NCI-H2171 treated with DMSO at 0.1 percent for 48 hours (cell line): ENCODE measurements around the gene PRKN.
"Not testable (repeated sequence)": the region's sequence is repeated elsewhere in the genome, so short reads cannot be mapped to it uniquely, and the experiment has no call there.

Experiments
- DNase-seq: peaks from one replicate; lab custom pipeline; 2025; lab: John Stamatoyannopoulos, UW

PRKN gene

DNA sequence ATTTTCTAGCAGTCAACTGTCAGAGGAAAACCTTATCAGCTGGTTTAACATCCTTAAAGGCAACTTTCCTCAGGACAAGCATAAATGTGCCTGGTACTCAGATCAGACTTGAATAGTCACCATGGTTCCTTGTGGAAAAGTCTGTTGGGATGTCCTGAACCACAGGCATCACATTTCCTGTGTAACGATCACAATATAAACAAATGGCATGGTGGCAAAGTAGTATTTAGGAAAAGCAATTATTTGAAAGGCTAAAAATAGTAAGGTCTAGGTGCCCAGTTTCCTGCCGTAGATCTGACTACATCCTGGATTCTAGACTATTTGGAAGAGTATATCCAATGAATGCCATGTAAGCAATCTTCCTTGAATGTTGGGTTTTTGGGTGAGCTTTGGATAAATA, 1181.8 kb downstream of the PRKN start:
- DNase-seq = no peak

DNA sequence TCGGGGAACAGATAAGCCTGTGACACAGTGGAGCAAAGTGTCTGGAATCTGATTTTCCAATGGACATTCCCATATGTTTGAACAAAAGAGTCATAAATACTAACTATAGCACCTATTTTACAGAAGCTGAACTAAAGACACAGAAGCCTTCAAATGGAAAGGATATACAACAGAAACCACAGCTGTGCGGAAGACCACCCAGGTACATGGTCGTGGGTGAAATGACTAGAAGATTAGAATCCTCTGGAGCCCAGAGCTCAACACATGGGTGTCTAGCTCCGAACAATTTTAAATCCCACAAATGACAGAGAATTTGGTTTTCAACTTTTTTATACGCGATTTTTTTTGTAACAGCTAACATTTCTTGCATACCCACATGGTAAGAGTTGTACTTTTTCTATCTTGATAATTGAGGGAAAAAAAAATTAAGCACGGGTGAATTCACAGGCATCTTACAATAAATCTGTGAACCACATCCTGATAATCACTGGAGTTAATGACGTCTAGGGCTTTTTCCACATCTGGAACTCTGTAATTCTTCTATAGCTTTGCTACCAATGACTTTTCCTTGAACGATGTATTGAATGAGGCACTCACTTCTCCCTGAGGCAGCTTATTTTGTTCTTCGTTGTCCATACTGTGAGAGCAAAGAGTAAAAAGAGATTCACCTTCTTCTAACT, 1182.6 kb downstream of the PRKN start:
- no peak for DNase-seq

DNA sequence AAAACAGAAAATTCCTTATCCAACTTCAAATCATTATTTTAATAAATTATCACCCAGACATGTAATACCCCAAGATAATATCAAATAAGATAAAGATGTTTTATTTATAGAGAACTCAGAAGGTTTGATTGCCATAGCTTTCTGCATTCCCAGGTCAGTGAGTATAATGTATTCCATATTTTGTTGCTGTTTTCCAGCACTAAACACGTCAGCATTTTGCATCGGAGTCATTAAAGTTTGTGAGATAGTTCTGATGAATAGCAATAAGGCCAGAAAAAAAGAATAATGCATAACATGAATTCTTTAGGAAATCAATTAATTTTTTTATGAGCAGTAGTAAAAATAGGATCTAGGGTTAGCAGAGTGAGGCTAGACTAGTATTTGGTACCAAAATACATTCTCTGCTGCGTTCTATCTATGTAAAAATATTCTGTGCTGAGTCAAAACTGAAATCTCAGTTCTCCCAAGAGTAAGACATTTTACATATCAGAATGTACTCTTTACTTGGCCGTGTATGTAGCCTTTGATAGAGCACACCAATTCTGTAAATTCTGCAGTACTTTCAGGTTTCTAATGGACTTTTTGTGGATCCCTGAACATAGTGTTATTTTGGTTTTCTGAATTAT, 1183.8 kb downstream of the PRKN start:
- no peak for DNase-seq

GRCh38 chr6:161542346-161542980, 1185.1 kb downstream of the PRKN start:
- DNase-seq = no peak

DNA sequence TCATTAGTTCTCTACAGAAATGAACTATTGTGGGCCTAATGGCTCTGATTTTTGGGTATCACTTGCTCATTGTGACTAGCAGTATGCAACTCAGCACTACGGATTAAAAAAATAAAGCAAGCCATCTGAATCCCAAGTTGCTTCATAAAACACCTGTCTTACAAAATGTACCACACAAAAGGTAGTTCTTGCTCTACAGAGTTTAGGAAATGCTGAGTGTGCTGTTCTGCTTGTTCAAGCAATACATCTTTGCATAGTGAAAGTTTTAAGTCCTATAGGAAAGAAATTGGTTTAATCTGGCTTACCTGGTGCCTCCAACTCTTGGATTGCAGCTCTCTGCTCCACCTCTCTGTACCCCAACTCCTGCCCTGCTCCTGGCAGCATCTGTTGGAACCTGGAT, 1187.0 kb downstream of the PRKN start:
- no peak for DNase-seq

- no peak for DNase-seq
Measured at GRCh38 chr6:161536224-161536630, 1191.3 kb downstream of the PRKN start.

GRCh38 chr6:161534264-161534873, 1193.2 kb downstream of the PRKN start:
- DNase-seq = no peak

DNA sequence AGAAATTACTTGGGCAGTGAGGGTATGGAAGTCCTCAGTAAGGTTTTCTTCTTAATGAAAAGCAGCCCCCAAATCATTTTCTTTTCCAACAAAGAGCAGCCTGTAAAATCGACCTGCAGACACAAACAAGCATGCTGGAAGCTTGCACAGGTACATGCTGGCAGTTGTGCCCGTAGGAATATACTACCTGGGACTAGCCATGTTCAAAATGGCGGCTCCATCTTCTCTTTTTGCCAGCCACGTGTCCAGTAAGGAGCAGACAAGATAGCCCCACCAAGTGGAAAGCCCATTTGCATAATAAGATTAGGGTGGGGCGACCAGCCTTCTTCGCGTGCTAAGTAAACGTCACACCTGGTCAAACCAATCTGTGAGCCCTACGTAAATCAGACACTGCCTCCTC, 1194.3 kb downstream of the PRKN start:
- DNase-seq = peak; percentile 34

- DNase-seq = no peak
Measured at GRCh38 chr6:161532536-161532935, 1195.0 kb downstream of the PRKN start.

DNA sequence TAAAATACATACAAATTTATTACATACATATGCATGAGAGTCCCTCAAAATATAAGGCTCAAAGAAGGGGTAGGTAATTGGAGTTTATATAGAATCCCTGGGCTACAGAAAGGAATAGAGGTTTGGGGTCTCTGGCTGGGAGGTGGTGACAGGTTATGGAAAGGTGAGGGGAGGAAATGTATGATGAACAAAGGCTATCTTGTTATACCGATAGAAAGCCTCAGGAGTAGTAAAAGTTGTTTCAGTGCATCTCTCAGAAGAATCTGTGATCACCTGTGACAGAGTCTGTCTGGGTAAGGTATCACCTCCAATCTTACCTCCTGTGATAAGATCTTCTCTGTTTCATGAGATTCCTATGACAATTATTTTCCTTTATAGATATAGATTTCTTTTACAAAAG, 1200.8 kb downstream of the PRKN start:
- no peak for DNase-seq

GRCh38 chr6:161523362-161523761, 1204.2 kb downstream of the PRKN start:
- no peak for DNase-seq

GRCh38 chr6:161522276-161522675, 1205.3 kb downstream of the PRKN start:
- no peak for DNase-seq

- DNase-seq = peak; percentile 24
Measured at GRCh38 chr6:161511447-161512095, 1216.0 kb downstream of the PRKN start.

GRCh38 chr6:161508341-161508740, 1219.2 kb downstream of the PRKN start:
- no peak for DNase-seq

DNA sequence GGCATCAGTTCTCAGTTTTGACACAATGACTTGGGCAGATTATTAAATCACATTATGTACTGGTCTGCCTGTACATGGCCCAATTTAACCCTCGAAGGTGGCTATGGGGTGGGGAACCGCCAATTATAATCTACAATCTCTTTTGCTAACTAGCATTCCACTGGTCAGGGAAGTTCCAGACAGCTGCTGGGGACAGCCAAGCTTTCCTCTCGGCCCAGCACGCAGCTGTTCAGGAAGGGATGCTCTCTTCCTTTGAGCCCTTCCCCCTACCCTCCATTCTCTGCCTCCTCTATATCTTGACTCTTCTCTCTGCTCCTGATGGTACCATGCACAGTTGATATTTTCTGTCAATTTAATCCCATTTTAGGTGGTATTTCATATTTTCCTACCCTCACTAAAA, 1220.2 kb downstream of the PRKN start:
- DNase-seq = no peak

DNA sequence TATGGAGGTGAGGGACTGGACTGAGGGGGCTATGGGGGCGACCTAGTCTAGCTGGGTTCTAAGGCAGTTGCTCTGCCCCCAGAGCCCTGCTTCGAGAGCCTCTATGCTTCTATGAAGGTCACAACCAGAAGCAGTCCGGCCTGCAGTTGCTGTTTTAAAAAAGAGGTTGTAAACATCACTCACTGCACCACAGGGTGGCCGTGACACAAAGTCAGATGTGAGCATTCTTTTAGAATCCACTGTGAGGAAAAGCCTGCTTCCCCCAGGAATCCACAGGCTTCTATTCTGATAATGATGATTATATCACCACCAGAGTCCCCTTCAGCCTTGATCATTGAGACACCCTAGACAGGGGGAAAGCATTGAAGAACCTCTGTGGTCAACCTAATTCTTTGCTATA, 1224.0 kb downstream of the PRKN start:
- no peak for DNase-seq

DNA sequence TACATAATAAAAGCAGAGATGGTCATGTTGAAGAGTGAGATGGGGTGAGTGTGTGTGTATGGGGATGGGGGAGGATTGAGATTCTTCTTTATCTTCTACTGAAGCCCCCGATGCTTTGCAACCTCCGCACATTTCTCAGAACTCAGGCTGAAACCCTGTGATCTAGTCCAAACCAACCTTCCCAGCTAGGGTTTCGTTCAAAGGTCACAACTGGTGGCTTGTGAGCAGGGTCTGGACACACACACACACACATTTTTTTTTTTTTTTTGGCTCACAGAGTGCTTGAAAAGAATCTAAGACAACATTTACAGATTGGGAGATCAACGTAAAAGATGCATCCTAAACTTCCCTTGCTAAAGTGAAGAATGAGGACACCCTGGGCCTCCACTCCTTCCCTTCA, 1228.7 kb downstream of the PRKN start:
- DNase-seq = no peak

GRCh38 chr6:161498359-161498758, 1229.2 kb downstream of the PRKN start:
- DNase-seq = peak; percentile 46

DNA sequence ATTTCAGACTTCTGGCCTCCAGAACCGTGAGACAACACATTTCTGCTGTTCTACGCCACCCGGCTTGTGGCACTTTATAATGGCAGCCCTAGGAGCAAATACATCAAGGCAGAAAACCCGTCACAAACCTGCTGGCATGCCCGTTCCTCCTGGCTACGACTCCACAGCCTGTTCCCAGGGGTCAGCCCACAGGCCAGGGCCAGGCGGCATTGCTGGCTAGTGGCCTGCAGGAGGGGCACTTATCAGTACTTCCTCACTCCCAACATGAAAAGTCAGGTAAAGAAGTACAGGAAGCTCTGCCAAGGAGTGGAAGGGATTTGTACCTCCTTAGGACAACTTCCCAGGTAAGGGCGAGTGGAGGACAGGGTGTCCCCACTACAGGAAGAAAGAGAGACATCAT, 1230.6 kb downstream of the PRKN start:
- no peak for DNase-seq

DNA sequence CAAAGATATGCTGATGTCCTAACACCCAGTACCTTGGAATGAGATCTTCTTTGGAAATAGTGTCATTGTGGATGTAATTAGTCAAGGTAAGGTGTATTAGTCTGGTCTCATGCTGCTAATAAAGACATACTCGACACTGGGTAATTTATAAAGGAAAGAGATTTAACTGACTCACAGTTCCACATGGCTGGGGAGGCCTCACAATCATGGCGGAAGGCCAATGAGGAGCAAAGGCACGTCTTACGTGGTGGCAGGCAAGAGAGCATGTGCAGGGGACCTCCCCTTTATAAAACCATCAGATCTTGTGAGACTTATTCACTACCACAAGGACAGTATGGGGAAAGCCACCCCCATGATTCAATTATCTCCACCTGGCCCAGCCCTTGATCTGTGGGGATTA, 1231.3 kb downstream of the PRKN start:
- DNase-seq = not testable (repeated sequence)

DNA sequence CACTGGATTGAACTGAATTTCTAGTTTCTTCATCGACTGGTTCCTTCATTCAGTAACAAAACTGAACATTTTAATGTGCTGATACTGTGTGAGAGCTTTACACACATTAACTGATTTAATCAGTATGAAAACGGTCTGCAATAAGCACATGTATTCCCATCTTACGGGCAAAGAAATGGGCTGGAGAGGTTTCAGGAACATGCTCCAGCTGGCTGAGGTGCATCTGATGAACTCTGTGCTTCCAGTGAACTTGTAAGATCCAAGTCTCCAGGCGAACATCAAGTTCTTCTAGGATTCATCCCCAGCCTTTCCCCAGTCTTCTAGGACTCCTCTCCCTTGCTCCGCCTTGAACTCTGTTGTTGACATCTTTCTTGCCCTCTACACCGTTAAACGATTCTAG, 1233.0 kb downstream of the PRKN start:
- no peak for DNase-seq

DNA sequence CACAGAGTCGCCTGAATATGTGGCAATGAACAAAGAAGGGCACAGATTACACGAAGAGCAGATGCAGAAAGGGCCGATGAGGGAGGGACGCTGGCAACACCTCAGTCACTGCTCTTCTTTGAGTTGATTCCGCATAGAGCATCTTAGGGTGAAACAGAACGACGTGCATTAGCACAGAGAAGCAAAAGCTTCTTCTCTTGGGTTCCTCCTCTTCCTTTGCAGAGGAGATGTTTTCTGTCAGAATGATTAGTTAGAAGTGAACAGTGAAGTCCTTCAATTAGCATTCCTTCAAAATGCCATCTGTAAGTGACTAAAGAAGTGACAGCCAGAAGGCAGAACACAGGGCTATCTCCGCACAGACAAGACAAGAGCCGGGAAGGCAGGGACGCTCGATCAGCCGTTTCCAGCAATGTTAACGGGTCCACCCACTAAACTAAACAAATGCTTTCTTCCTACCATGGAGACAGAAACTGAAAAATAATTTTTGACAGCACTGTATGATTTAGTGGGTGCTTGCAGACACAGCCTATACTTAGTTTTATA, 1233.9 kb downstream of the PRKN start:
- no peak for DNase-seq
